Measurements from ENCODE around the gene AUTS2. TPM values are rescaled to one million over a fixed set of nuclear protein-coding genes. Genes with fewer than 3 reads are reported as not detected.

The AUTS2 gene
- total and polyA plus RNA-seq, 2 of the 8 experiments (the other 6 are each of a cell fraction or from before 2014, with no cell fraction given), result 25.9 to 101 TPM

- TF ChIP-seq CBX5 (IDR thresholded peaks at IDR 0.05; ENCODE audit: low read depth, low read length), result no peak
- TF ChIP-seq SIX5 (IDR thresholded peaks at IDR 0.05; ENCODE audit: low read depth, low read length), result no peak
- no peak for TF ChIP-seq PHF8 (conservative IDR thresholded peaks at IDR 0.05; ENCODE audit: low read depth, low read length)
- TF ChIP-seq POLR2A (IDR thresholded peaks at IDR 0.05; ENCODE audit: control extremely low read depth in 1 of 2, low read depth in 2 of 2, low read length in 2 of 2), result no peak
- no peak for TF ChIP-seq RXRA (IDR thresholded peaks at IDR 0.05; ENCODE audit: insufficient read depth, low read depth, low read length)
- TF ChIP-seq EGR1 (IDR thresholded peaks at IDR 0.05; ENCODE audit: borderline replicate concordance, low read depth, low read length), result no peak
- TF ChIP-seq FOSL1 (IDR thresholded peaks at IDR 0.05; ENCODE audit: insufficient read depth, low read depth, low read length), result no peak
- no peak for TF ChIP-seq SIRT6 (IDR thresholded peaks at IDR 0.05; ENCODE audit: low read length)
- no peak for TF ChIP-seq TAF1 (IDR thresholded peaks at IDR 0.05; ENCODE audit: low read depth, low read length)
Measured at GRCh38 chr7:70676243-70676642, 1078.0 kb downstream of the AUTS2 start (continued).
